GM10266 (cell line): ENCODE measurements around the gene CCDC183.
"Not testable (repeated sequence)": the region's sequence is repeated elsewhere in the genome, so short reads cannot be mapped to it uniquely, and the experiment has no call there.

Experiments used
- DNase-seq: peaks from one replicate; pipeline ENCODE4 v3.0.0; 2012; ENCODE audit errors: extremely low spot score
- CTCF ChIP-seq: IDR thresholded peaks from 2 replicates; pipeline ENCODE4 v1.5.1; 2012; ENCODE audit warnings: mild to moderate bottlenecking, low read depth; ENCODE audit not compliant: control insufficient read depth, insufficient read depth; ENCODE audit errors: missing control alignments

The CCDC183 gene

DNA sequence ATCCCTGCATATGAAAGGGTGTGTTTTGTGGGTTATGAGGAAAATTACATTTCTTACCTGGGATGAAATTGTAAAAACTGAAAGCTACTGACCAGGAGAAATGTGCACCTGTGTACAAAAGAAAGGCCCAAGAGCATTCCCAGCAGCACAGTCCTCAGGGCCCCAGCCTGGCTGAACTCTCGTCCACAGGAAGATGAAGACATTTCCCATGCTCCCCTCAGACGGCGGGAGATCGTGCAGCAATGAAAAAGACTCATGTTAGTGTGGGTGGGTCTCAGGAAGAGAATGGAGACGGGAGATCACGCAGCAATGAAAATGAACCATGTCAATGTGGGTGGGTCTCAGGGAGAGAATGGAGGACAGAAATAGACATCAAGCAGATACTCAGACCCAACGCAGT lies 19.2 kb upstream of the CCDC183 start:
- DNase-seq: no peak
- TF ChIP-seq CTCF: no peak

DNA sequence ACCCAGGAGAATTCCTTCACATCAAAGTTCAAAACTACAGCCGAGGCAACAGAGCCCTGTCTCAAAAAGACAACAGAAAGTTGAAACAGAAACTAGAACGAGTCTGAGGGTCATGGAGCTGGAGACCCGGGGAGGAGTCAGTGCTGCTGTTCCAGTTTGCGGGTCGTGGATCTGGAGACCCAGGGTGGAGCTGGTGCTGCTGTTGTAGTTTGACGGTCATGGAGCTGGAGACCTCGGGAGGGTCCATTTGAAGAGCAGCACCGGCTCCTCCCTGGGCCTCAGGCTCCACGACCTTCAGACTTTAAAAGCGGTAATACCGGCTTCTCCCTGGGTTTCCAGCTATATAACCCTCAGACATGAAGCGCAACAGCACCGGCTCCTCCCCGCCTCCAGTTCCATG lies 18.8 kb upstream of the CCDC183 start:
- no peak for TF ChIP-seq CTCF
- no peak for DNase-seq

- TF ChIP-seq CTCF: no peak
- DNase-seq: no peak
Observed at GRCh38 chr9:136779808-136780207, 16.3 kb upstream of the CCDC183 start.

DNA sequence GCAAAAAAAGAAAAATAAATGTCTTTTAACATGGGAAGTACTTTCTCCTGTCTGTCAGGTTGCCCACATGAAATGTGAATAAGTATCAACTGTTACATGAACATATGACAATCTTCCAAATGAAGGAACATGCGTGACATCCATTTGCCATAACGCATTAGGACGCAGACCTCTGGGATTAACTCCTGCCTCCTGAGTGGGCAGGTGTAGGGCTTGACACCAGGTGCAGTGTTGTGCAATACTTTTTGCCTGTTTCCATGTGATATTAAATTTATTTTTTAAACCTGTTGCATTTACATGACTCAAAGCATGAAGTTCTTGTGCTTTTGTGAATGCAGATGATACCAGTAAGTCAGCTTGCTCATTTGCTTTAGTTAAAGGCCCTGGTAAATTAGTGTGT lies 13.7 kb upstream of the CCDC183 start:
- no peak for TF ChIP-seq CTCF
- DNase-seq: no peak

- peak; percentile 18 for DNase-seq
- peak; percentile 17 for TF ChIP-seq CTCF
Observed at GRCh38 chr9:136784249-136784996, 11.7 kb upstream of the CCDC183 start.

DNA sequence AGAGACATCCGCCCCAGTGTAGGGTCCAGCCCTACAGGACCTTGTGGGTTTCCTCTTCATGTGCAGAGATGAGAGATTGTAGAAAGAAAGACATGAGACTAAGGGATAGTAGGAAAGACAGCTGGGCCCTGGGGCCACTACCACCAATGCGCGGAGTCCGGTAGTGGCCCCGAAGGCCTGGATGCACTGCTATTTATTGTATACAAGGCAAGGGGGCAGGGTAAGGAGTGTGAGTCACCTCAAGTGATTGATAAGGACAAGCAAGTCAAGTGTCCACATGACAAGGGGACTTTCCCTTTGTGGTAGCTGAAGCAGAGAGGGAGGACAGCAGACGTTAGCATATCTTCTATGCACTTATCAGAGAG lies 11.2 kb upstream of the CCDC183 start:
- DNase-seq: no peak
- TF ChIP-seq CTCF: no peak

DNA sequence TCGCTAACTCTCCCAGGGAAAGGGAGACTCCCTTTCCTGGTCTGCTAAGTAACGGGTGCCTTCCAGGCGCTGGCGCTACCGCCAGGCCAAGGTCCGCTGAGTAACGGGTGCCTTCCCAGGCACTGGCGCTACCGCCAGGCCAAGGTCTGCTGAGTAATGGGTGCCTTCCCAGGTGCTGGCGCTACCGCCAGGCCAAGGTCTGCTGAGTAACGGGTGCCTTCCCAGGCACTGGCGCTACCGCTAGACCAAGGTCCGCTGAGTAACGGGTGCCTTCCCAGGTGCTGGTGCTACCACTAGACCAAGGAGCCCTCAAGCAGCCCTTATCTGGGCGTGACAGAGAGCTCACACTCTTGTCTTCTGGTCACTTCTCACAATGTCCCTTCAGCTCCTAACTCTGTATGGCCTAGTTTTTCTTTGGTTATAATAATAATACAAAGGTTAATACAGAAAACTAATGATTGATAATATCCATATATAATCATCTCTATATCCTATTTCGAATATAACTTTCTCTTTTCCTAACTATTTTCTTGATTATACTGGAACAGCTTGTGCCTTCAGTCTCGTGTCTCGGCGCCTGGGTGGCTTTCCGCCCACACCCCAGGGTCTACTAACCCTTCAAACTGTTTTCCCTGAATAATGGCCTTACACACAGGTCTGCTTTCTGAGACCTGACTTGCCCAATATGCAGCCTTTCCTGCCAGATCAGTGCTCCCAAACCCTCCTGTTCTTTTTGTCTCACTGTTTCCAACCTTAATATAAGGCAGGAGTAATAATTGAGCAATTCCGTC lies 10.4 kb upstream of the CCDC183 start:
- not testable (repeated sequence) for DNase-seq
